ENCODE data around the gene RNF144B. TPM values are rescaled to one million over a fixed set of nuclear protein-coding genes. Genes with fewer than 3 reads are reported as not detected.
A peak's percentile ranks its signal among the peaks of the same experiment; 100 is the strongest.
"Not testable (repeated sequence)": the region's sequence is repeated elsewhere in the genome, so short reads cannot be mapped to it uniquely, and the experiment has no call there.

The RNF144B gene
- total and polyA plus RNA-seq, 2 of the 13 experiments (the other 11 are each of a cell fraction or from before 2014, with no cell fraction given): 1.8 to 4.3 TPM

- H3K4me1 ChIP-seq (ENCODE audit: insufficient read depth, low read length); CTCF ChIA-PET (ENCODE audit: low intra/inter-chr PET ratio, low total read pairs); H4K20me1 ChIP-seq (ENCODE audit: insufficient read depth, low read length); POLR2A ChIA-PET; FAIRE-seq; H3K4me2 ChIP-seq (ENCODE audit: low read depth, low read length); ATAC-seq; H3K79me2 ChIP-seq (ENCODE audit: insufficient read depth, low read length); H3K27ac ChIP-seq (ENCODE audit: extremely low read length, insufficient read depth, low read length); intact Hi-C loops (cut with micrococcal nuclease; ENCODE audit: unreplicated experiment); H3K9ac ChIP-seq (ENCODE audit: insufficient read depth, low read depth, low read length); H2AFZ ChIP-seq (ENCODE audit: low read length); DNase-seq (ENCODE audit: low spot score); H3K4me3 ChIP-seq (replicated peaks in 1 of 3; ENCODE audit: insufficient read depth in 1 of 3, low read depth in 2 of 3, low read length in 3 of 3); in situ Hi-C loops (cut with HindIII; ENCODE audit: extremely low pct_ligation_motif_present, low pct_unique_long_range_greater_than_20kb); H3K27me3 ChIP-seq (ENCODE audit: control insufficient read depth in 1 of 2, insufficient read depth in 2 of 2, low read length in 2 of 2); H3K9me3 ChIP-seq (ENCODE audit: low read length); BruUV-seq (replicated peaks); H3K36me3 ChIP-seq (replicated peaks in 1 of 2; ENCODE audit: control insufficient read depth in 1 of 2, insufficient read depth in 2 of 2, low read length in 2 of 2): not testable (repeated sequence)
- peak; percentile 52; the same call in 1 of the 2 replicates for TF ChIP-seq CEBPB (IDR thresholded peaks at IDR 0.05; ENCODE audit: borderline replicate concordance, low read depth, low read length)
- 94% methylated on average over 4 of the region's 4 CpGs for WGBS (ENCODE audit: low lambda C conversion rate)
These were observed 11.1 kb downstream of the RNF144B start for GRCh38 chr6:18398225-18398624.

GRCh38 chr6:18400831-18401446, 13.8 kb downstream of the RNF144B start:
- Histone ChIP-seq H3K4me3 (replicated peaks in 1 of 3; ENCODE audit: insufficient read depth in 1 of 3, low read depth in 2 of 3, low read length in 3 of 3) (no peak overlapping the region), H2AFZ (ENCODE audit: low read length) (no peak overlapping the region), H3K9ac (ENCODE audit: insufficient read depth, low read depth, low read length) (no peak overlapping the region), H3K27me3 (ENCODE audit: control insufficient read depth in 1 of 2, insufficient read depth in 2 of 2, low read length in 2 of 2) (no peaks in the 10 kb centered on the region), H3K79me2 (ENCODE audit: insufficient read depth, low read length) (no peaks in the 10 kb centered on the region), H3K9me3 (ENCODE audit: low read length) (no peaks in the 10 kb centered on the region), H3K4me2 (ENCODE audit: low read depth, low read length) (no peak overlapping the region), H3K4me1 (ENCODE audit: insufficient read depth, low read length) (peaks cover 8% of the 10 kb centered on the region; the same call in 1 of the 2 replicates), H3K27ac (ENCODE audit: extremely low read length, insufficient read depth, low read length) (no peak overlapping the region), H4K20me1 (ENCODE audit: insufficient read depth, low read length) (no peaks in the 10 kb centered on the region), H3K36me3 (replicated peaks in 1 of 2; ENCODE audit: control insufficient read depth in 1 of 2, insufficient read depth in 2 of 2, low read length in 2 of 2) (peaks cover 0 to 9% of the 10 kb centered on the region in 2 experiments; a peak in 3 of 5 replicates)
- WGBS (ENCODE audit: low lambda C conversion rate): 98% methylated on average over 2 of the region's 2 CpGs
- ChIA-PET CTCF (ENCODE audit: low intra/inter-chr PET ratio, low total read pairs) (no interaction called here), POLR2A (no interaction called here)
- in situ Hi-C loops (cut with HindIII; ENCODE audit: extremely low pct_ligation_motif_present, low pct_unique_long_range_greater_than_20kb) (no loop called here), intact Hi-C loops (cut with micrococcal nuclease; ENCODE audit: unreplicated experiment) (no loop called here)
- ATAC-seq (no peak), DNase-seq (ENCODE audit: low spot score) (no peak), FAIRE-seq (no peak)
- no TSS peak for BruUV-seq (replicated peaks)
- TF ChIP-seq ZNF614 (CRISPR knock-in tag; IDR thresholded peaks at IDR 0.05; ENCODE audit: borderline replicate concordance) (no peak), ZNF225 (CRISPR knock-in tag; IDR thresholded peaks at IDR 0.05) (no peak), ZNF549 (CRISPR knock-in tag; IDR thresholded peaks at IDR 0.05) (no peak), FOXK2 (IDR thresholded peaks at IDR 0.05) (no peak), ASH2L (IDR thresholded peaks at IDR 0.05; ENCODE audit: insufficient read length, low read depth, low read length) (no peak), ZNF737 (CRISPR knock-in tag; IDR thresholded peaks at IDR 0.05; ENCODE audit: borderline replicate concordance) (no peak), MLX (CRISPR knock-in tag; IDR thresholded peaks at IDR 0.05) (no peak), ARID3A (IDR thresholded peaks at IDR 0.05; ENCODE audit: low read depth, low read length) (no peak), ZNF652 (CRISPR knock-in tag; IDR thresholded peaks at IDR 0.05; ENCODE audit: borderline replicate concordance, low read depth) (no peak), RBM39 (IDR thresholded peaks at IDR 0.05; ENCODE audit: low read depth, low read length, poor library complexity, severe bottlenecking) (no peak), SMAD1 (CRISPR knock-in tag; IDR thresholded peaks at IDR 0.05; ENCODE audit: borderline replicate concordance, low read depth) (no peak), ZNF547 (CRISPR knock-in tag; IDR thresholded peaks at IDR 0.05) (no peak), ZNF780A (CRISPR knock-in tag; IDR thresholded peaks at IDR 0.05) (no peak), RELA (CRISPR knock-in tag; IDR thresholded peaks at IDR 0.05) (no peak), ZNF879 (CRISPR knock-in tag; IDR thresholded peaks at IDR 0.05) (no peak), BCL6 (CRISPR knock-in tag; IDR thresholded peaks at IDR 0.05) (no peak), KAT2B (IDR thresholded peaks at IDR 0.05; ENCODE audit: borderline replicate concordance, low read depth, low read length) (no peak), HES4 (CRISPR knock-in tag; IDR thresholded peaks at IDR 0.05; ENCODE audit: borderline replicate concordance) (no peak)
